Caco-2 (cell line): ENCODE results near the gene BRINP3. TPM values are rescaled to one million over a fixed set of nuclear protein-coding genes. Genes with fewer than 3 reads are reported as not detected.

Source experiments
- BruUV-seq: library from RNA; stranded (reverse); fragments of 400-500 nt; replicated peaks from 2 replicates; lab custom pipeline; 2021; lab: Mats Ljungman, UMichigan
- CTCF ChIA-PET: fragments of 300-600 bp; sonication (Branson Sonifier 250); formaldehyde crosslinking; loops from one replicate; lab custom pipeline; 2022; ENCODE audit warnings: antibody characterized with exemption; lab: Charles Lee
- POLR2A ChIA-PET: fragments of 300-600 bp; sonication (Branson Sonifier 250); formaldehyde crosslinking; loops from one replicate; lab custom pipeline; 2022; ENCODE audit warnings: antibody characterized with exemption; lab: Charles Lee
- DNase-seq, 2 experiments: peaks; one replicate each; pipeline versions ENCODE4 v3.0.0 to v3.0.0-alpha.2; 2020 to 2022
- H3K27me3 ChIP-seq: replicated peaks from 2 replicates; pipeline ENCODE4 v1.6.0; 2011; ENCODE audit warnings: low read length; ENCODE audit not compliant: control insufficient read depth, insufficient read depth
- H3K36me3 ChIP-seq: 2 replicates; pipeline ENCODE4 v1.5.1; 2011; ENCODE audit warnings: low read length; ENCODE audit not compliant: control insufficient read depth, insufficient read depth
- H3K4me1 ChIP-seq: fragments of 250-450 bp; sonication (Bioruptor Pico); 2 replicates; pipeline ENCODE4 v1.5.1; 2020; ENCODE audit warnings: mild to moderate bottlenecking
- H3K4me3 ChIP-seq: 2 replicates; pipeline ENCODE4 v1.5.1; 2011; ENCODE audit warnings: low read depth, mild to moderate bottlenecking, control low read depth, low read length
- H3K9me3 ChIP-seq: fragments of 250-450 bp; sonication (Bioruptor Pico); 2 replicates; pipeline ENCODE4 v1.5.1; 2020; ENCODE audit warnings: mild to moderate bottlenecking, moderate library complexity
- H3K27ac Mint-ChIP-seq: one replicate; pipeline ENCODE4 v1.8.0; 2022; ENCODE audit warnings: mixed read lengths; ENCODE audit not compliant: unreplicated experiment
- H3K27me3 Mint-ChIP-seq: one replicate; pipeline ENCODE4 v1.8.0; 2022; ENCODE audit warnings: mixed read lengths; ENCODE audit not compliant: insufficient read depth, unreplicated experiment
- H3K36me3 Mint-ChIP-seq: one replicate; pipeline ENCODE4 v1.8.0; 2022; ENCODE audit warnings: mild to moderate bottlenecking, mixed read lengths; ENCODE audit not compliant: insufficient read depth, unreplicated experiment
- H3K4me1 Mint-ChIP-seq: one replicate; pipeline ENCODE4 v1.8.0; 2022; ENCODE audit warnings: low read depth, mixed read lengths; ENCODE audit not compliant: unreplicated experiment
- H3K4me3 Mint-ChIP-seq: one replicate; pipeline ENCODE4 v1.8.0; 2022; ENCODE audit warnings: mild to moderate bottlenecking, moderate library complexity, mixed read lengths; ENCODE audit not compliant: unreplicated experiment
- H3K9me3 Mint-ChIP-seq: one replicate; pipeline ENCODE4 v1.8.0; 2022; ENCODE audit warnings: mixed read lengths; ENCODE audit not compliant: unreplicated experiment
- intact Hi-C: fragments of 100-400 bp; cut with micrococcal nuclease; formaldehyde crosslinking; loops from one replicate; pipeline ENCODE4 v1.10.0; 2022; ENCODE audit not compliant: unreplicated experiment
- total RNA-seq: library from RNA; stranded (reverse); gene quantifications from 2 replicates; pipeline ENCODE4 v1.2.3, GENCODE V29; 2022
- TF ChIP-seq, protein P1 (sequence below), 2 experiments: fragments of 200-600 bp in 1 of 2; IDR thresholded peaks; 1 replicate in 1 of 2; 2 replicates in 1 of 2; pipeline versions ENCODE4 v1.5.1 to v1.8.0; 2011 to 2022; ENCODE audit warnings: antibody characterized with exemption in 1 of 2, control low read depth in 1 of 2, inconsistent platforms in 1 of 2, low read depth in 1 of 2, low read length in 1 of 2, mild to moderate bottlenecking in 1 of 2, moderate library complexity in 1 of 2; ENCODE audit not compliant: insufficient read depth in 1 of 2, severe bottlenecking in 1 of 2, unreplicated experiment in 1 of 2

BRINP3 gene
- total RNA-seq, 1 experiment from 2014 or later = not detected

DNA sequence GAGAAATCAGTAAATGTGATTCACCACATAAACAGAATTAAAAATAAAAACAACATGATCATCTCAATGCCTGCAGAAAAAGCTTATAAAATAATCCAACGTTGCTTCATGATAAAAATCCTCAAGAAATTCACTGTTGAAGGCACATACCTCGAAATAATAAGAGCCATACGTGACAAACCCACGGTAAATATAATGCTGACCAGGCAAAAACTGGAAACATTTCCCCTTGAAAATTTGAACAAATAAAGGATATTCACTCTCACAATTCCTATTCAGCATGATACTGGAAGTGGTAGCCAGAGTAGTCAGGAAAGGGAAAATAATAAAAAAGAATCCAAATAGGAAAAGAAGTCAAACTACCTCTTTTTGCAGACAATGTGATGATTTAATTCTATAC lies 148.8 kb downstream of the BRINP3 start:
- intact Hi-C loops = no loop called here
- H3K4me3 Mint-ChIP-seq = no peak overlapping the region
- no peaks in the 10 kb centered on the region for H3K9me3 ChIP-seq
- no peaks in the 10 kb centered on the region for H3K36me3 Mint-ChIP-seq
- no peaks in the 10 kb centered on the region for H3K27me3 ChIP-seq
- no peaks in the 10 kb centered on the region for H3K4me1 Mint-ChIP-seq
- CTCF ChIA-PET = no interaction called here
- H3K36me3 ChIP-seq = no peaks in the 10 kb centered on the region
- no peak overlapping the region for H3K4me3 ChIP-seq
- H3K27me3 Mint-ChIP-seq = no peaks in the 10 kb centered on the region
- POLR2A ChIA-PET = no interaction called here
- H3K27ac Mint-ChIP-seq = no peak overlapping the region
- no peaks in the 10 kb centered on the region for H3K4me1 ChIP-seq
- no peak for DNase-seq
- H3K9me3 Mint-ChIP-seq = no peaks in the 10 kb centered on the region
- no TSS peak for BruUV-seq
- TF ChIP-seq, protein P1, sequence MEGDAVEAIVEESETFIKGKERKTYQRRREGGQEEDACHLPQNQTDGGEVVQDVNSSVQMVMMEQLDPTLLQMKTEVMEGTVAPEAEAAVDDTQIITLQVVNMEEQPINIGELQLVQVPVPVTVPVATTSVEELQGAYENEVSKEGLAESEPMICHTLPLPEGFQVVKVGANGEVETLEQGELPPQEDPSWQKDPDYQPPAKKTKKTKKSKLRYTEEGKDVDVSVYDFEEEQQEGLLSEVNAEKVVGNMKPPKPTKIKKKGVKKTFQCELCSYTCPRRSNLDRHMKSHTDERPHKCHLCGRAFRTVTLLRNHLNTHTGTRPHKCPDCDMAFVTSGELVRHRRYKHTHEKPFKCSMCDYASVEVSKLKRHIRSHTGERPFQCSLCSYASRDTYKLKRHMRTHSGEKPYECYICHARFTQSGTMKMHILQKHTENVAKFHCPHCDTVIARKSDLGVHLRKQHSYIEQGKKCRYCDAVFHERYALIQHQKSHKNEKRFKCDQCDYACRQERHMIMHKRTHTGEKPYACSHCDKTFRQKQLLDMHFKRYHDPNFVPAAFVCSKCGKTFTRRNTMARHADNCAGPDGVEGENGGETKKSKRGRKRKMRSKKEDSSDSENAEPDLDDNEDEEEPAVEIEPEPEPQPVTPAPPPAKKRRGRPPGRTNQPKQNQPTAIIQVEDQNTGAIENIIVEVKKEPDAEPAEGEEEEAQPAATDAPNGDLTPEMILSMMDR (IDR thresholded peaks at IDR 0.05; ENCODE audit: insufficient read depth in 1 of 2, low read depth in 1 of 2, low read length in 1 of 2, severe bottlenecking in 1 of 2, unreplicated experiment in 1 of 2) = no peak

- Mint-ChIP-seq H3K36me3 (no peaks in the 10 kb centered on the region), H3K4me1 (no peaks in the 10 kb centered on the region), H3K9me3 (no peaks in the 10 kb centered on the region), H3K27me3 (no peaks in the 10 kb centered on the region), H3K27ac (no peak overlapping the region), H3K4me3 (no peak overlapping the region)
- Histone ChIP-seq H3K9me3 (no peaks in the 10 kb centered on the region), H3K4me1 (no peaks in the 10 kb centered on the region), H3K36me3 (no peaks in the 10 kb centered on the region), H3K27me3 (no peaks in the 10 kb centered on the region), H3K4me3 (no peak overlapping the region)
- BruUV-seq = no TSS peak
- TF ChIP-seq, protein P1 (IDR thresholded peaks at IDR 0.05; ENCODE audit: insufficient read depth in 1 of 2, low read depth in 1 of 2, low read length in 1 of 2, severe bottlenecking in 1 of 2, unreplicated experiment in 1 of 2) = no peak
- ChIA-PET POLR2A (no interaction called here), CTCF (no interaction called here)
- intact Hi-C loops = no loop called here
- DNase-seq = no peak
Observed at GRCh38 chr1:190328361-190328760, 149.3 kb downstream of the BRINP3 start.

GRCh38 chr1:190327271-190327670 lies 150.4 kb downstream of the BRINP3 start:
- no peaks in the 10 kb centered on the region for H3K36me3 Mint-ChIP-seq
- Histone ChIP-seq H3K4me1 (no peaks in the 10 kb centered on the region), H3K9me3 (no peaks in the 10 kb centered on the region), H3K4me3 (no peak overlapping the region), H3K27me3 (no peaks in the 10 kb centered on the region), H3K36me3 (no peaks in the 10 kb centered on the region)
- ChIA-PET CTCF (no interaction called here), POLR2A (no interaction called here)
- no peak overlapping the region for H3K4me3 Mint-ChIP-seq
- H3K4me1 Mint-ChIP-seq = no peaks in the 10 kb centered on the region
- no TSS peak for BruUV-seq
- H3K9me3 Mint-ChIP-seq = no peaks in the 10 kb centered on the region
- H3K27ac Mint-ChIP-seq = no peak overlapping the region
- intact Hi-C loops = no loop called here
- TF ChIP-seq, protein P1 (IDR thresholded peaks at IDR 0.05; ENCODE audit: insufficient read depth in 1 of 2, low read depth in 1 of 2, low read length in 1 of 2, severe bottlenecking in 1 of 2, unreplicated experiment in 1 of 2) = no peak
- no peaks in the 10 kb centered on the region for H3K27me3 Mint-ChIP-seq
- no peak for DNase-seq
